ENCODE data around the gene TPSG1. TPM values are rescaled to one million over a fixed set of nuclear protein-coding genes. Genes with fewer than 3 reads are reported as not detected.

Gene TPSG1
- total RNA-seq, 2 donors from 2014 or later, result 32.6 to 34.3 TPM

- Histone ChIP-seq H3K27ac (no peak overlapping the region), H3K36me3 (no peaks in the 10 kb centered on the region), H3K4me1 (no peaks in the 10 kb centered on the region), H3K4me3 (no peak overlapping the region), H3K27me3 (no peaks in the 10 kb centered on the region), H3K9me3 (no peaks in the 10 kb centered on the region), H3K9ac (ENCODE audit: low read depth in 2 of 2, low read length in 2 of 2) (no peak overlapping the region)
- peak; percentile 31 for DNase-seq
- TF ChIP-seq CTCF (IDR thresholded peaks at IDR 0.05), result no peak
- intact Hi-C loops (cut with DNase I), result no loop called here
These were observed 510 bp downstream of the TPSG1 start for GRCh38 chr16:1224558-1224957.

GRCh38 chr16:1223355-1224214, 1.5 kb downstream of the TPSG1 start:
- intact Hi-C loops (cut with DNase I), result no loop called here
- H3K9ac ChIP-seq (ENCODE audit: low read depth in 2 of 2, low read length in 2 of 2), result no peak overlapping the region
- no peaks in the 10 kb centered on the region for H3K36me3 ChIP-seq
- no peaks in the 10 kb centered on the region for H3K4me1 ChIP-seq
- no peak for DNase-seq
- no peak overlapping the region for H3K4me3 ChIP-seq
- TF ChIP-seq CTCF (IDR thresholded peaks at IDR 0.05), result no peak
- H3K9me3 ChIP-seq, result no peaks in the 10 kb centered on the region
- no peaks in the 10 kb centered on the region for H3K27me3 ChIP-seq
- no peak overlapping the region for H3K27ac ChIP-seq

GRCh38 chr16:1222553-1223354, 2.3 kb downstream of the TPSG1 start:
- no peak overlapping the region for H3K4me3 ChIP-seq
- no peaks in the 10 kb centered on the region for H3K4me1 ChIP-seq
- no peaks in the 10 kb centered on the region for H3K36me3 ChIP-seq
- DNase-seq, result no peak
- intact Hi-C loops (cut with DNase I), result no loop called here
- no peaks in the 10 kb centered on the region for H3K9me3 ChIP-seq
- H3K9ac ChIP-seq (ENCODE audit: low read depth in 2 of 2, low read length in 2 of 2), result no peak overlapping the region
- no peaks in the 10 kb centered on the region for H3K27me3 ChIP-seq
- H3K27ac ChIP-seq, result no peak overlapping the region
- TF ChIP-seq CTCF (IDR thresholded peaks at IDR 0.05), result no peak

- intact Hi-C loops (cut with DNase I), result no loop called here
- no peak for DNase-seq
- H3K36me3 ChIP-seq, result no peaks in the 10 kb centered on the region
These were observed 3.2 kb downstream of the TPSG1 start for GRCh38 chr16:1221628-1222552.

More at GRCh38 chr16:1221628-1222552, 3.2 kb downstream of the TPSG1 start:
- Histone ChIP-seq H3K9ac (ENCODE audit: low read depth in 2 of 2, low read length in 2 of 2) (no peak overlapping the region), H3K4me3 (no peak overlapping the region), H3K27ac (no peak overlapping the region), H3K4me1 (no peaks in the 10 kb centered on the region), H3K9me3 (no peaks in the 10 kb centered on the region), H3K27me3 (no peaks in the 10 kb centered on the region)
- no peak for TF ChIP-seq CTCF (IDR thresholded peaks at IDR 0.05)

Measured in colonic mucosa (tissue), 4 donors.